Cardiac muscle cell (in vitro differentiated cells and primary cell): Measurements from ENCODE around the gene CRYBG2. TPM values are rescaled to one million over a fixed set of nuclear protein-coding genes. Genes with fewer than 3 reads are reported as not detected.

ENCODE experiments used
- DNase-seq, 2 donors: peaks; one replicate each; pipeline versions ENCODE4 v3.0.0 to v3.0.0-alpha.2; 2010 to 2017; ENCODE audit warnings: low read depth in 1 of 2, low spot score in 1 of 2
- H3K27ac ChIP-seq: fragments of 200-600 bp; sonication (generic); 2 replicates; pipeline ENCODE4 v1.5.1; 2016
- H3K27me3 ChIP-seq: fragments of 200-600 bp; sonication (generic); 2 replicates; pipeline ENCODE4 v1.6.0; 2016; ENCODE audit warnings: control low read depth
- H3K36me3 ChIP-seq: fragments of 200-600 bp; sonication (generic); 2 replicates; pipeline ENCODE4 v1.5.1; 2016; ENCODE audit warnings: control low read depth
- H3K4me1 ChIP-seq: fragments of 200-600 bp; sonication (generic); 2 replicates; pipeline ENCODE4 v1.8.1; 2017; ENCODE audit warnings: low read depth, mild to moderate bottlenecking, mixed run types
- H3K4me3 ChIP-seq: fragments of 200-600 bp; sonication (generic); 2 replicates; pipeline ENCODE4 v1.5.1; 2016; ENCODE audit warnings: mild to moderate bottlenecking
- H3K9me3 ChIP-seq: fragments of 200-600 bp; sonication (generic); 2 replicates; pipeline ENCODE4 v1.5.1; 2017; ENCODE audit warnings: low read depth, mild to moderate bottlenecking, control low read depth
- polyA plus RNA-seq: library from polyadenylated mRNA; unstranded; fragments of >200 nt; fragmentation: Nextera tagmentation; extraction: Ambion mirVana; gene quantifications from 2 replicates; pipeline ENCODE4 v1.2.1, GENCODE V29; 2016
- total RNA-seq: library from RNA; depleted of rRNA; stranded (reverse); fragments of >200 nt; gene quantifications from 2 replicates; pipeline ENCODE4 v1.2.3, GENCODE V29; 2016
- TF ChIP-seq, protein P1 (sequence below): IDR thresholded peaks from 2 replicates; pipeline ENCODE4 v1.5.1; 2012; ENCODE audit warnings: low read depth, mild to moderate bottlenecking, low read length

The CRYBG2 gene
- total and polyA plus RNA-seq, 2 experiments from 2014 or later: 0.06 to 1.7 TPM

DNA sequence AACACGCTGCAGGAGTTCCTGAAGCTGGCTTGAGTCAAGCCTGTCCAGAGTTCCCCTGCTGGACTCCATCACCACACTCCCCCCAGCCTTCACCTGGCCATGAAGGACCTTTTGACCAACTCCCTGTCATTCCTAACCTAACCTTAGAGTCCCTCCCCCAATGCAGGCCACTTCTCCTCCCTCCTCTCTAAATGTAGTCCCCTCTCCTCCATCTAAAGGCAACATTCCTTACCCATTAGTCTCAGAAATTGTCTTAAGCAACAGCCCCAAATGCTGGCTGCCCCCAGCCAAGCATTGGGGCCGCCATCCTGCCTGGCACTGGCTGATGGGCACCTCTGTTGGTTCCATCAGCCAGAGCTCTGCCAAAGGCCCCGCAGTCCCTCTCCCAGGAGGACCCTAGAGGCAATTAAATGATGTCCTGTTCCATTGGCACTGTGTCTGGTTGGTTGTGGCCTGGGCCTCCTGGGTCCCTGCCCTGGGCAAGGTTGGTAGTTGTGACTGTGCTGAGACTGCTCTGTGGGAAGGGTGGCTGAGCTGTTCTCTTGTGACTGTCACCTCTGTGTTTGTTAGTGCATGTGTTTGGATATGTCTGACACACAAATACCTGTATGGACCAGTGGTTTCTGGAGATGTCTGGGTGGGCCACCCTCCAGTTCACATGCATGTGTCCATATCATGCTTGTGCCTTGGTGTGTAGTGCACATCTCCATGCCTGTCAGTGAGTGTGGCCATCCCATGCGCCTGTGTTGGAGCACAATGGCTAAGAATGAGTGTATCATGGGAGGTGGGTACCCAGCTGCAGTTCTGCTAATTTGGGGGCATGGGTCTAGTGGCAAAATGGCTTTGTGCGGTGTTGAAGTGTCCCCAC lies 72.6 kb downstream of the CRYBG2 start:
- H3K27ac ChIP-seq: peak overlapping the region; percentile 63
- H3K36me3 ChIP-seq: peaks cover 16% of the 10 kb centered on the region
- H3K9me3 ChIP-seq: no peaks in the 10 kb centered on the region
- H3K4me1 ChIP-seq: peaks cover 7% of the 10 kb centered on the region
- no peaks in the 10 kb centered on the region for H3K27me3 ChIP-seq
- no peak overlapping the region for H3K4me3 ChIP-seq
- TF ChIP-seq, protein P1, sequence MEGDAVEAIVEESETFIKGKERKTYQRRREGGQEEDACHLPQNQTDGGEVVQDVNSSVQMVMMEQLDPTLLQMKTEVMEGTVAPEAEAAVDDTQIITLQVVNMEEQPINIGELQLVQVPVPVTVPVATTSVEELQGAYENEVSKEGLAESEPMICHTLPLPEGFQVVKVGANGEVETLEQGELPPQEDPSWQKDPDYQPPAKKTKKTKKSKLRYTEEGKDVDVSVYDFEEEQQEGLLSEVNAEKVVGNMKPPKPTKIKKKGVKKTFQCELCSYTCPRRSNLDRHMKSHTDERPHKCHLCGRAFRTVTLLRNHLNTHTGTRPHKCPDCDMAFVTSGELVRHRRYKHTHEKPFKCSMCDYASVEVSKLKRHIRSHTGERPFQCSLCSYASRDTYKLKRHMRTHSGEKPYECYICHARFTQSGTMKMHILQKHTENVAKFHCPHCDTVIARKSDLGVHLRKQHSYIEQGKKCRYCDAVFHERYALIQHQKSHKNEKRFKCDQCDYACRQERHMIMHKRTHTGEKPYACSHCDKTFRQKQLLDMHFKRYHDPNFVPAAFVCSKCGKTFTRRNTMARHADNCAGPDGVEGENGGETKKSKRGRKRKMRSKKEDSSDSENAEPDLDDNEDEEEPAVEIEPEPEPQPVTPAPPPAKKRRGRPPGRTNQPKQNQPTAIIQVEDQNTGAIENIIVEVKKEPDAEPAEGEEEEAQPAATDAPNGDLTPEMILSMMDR: no peak
- DNase-seq: no peak

DNA sequence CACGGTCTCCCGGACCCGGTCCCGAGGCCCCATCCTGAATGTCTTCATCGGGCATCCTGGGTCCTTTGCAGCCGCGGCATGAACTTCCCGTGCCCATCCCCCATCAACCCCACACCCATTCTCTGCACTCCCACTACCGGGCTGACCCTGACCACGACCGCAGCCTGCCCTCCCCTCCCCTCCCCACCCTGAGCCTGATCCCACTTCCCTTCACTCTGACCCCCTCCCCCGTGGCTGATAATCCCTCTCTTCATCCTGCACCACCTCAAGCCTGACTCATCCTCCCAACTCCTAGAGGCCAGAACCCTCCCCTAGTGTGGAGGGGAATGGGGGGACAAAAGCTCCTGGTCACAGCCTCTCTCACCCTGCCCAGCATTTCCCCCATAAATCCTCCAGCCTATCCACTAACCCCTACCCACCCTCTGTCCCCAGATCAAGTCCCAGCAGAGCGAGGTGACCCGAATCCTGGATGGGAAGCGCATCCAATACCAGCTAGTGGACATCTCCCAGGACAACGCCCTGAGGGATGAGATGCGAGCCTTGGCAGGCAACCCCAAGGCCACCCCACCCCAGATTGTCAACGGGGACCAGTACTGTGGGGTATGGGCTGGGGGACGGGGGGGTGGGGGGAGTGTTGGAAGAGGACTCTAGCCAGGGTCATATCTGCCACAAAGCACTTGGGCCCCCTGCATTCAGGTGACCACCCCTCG lies 73.4 kb downstream of the CRYBG2 start:
- DNase-seq: no peak
- H3K27me3 ChIP-seq: no peaks in the 10 kb centered on the region
- no peaks in the 10 kb centered on the region for H3K9me3 ChIP-seq
- H3K4me3 ChIP-seq: peak overlapping the region; percentile 84
- H3K27ac ChIP-seq: no peak overlapping the region
- H3K36me3 ChIP-seq: peaks cover 17% of the 10 kb centered on the region
- TF ChIP-seq, protein P1: no peak
- H3K4me1 ChIP-seq: peaks cover 13% of the 10 kb centered on the region

DNA sequence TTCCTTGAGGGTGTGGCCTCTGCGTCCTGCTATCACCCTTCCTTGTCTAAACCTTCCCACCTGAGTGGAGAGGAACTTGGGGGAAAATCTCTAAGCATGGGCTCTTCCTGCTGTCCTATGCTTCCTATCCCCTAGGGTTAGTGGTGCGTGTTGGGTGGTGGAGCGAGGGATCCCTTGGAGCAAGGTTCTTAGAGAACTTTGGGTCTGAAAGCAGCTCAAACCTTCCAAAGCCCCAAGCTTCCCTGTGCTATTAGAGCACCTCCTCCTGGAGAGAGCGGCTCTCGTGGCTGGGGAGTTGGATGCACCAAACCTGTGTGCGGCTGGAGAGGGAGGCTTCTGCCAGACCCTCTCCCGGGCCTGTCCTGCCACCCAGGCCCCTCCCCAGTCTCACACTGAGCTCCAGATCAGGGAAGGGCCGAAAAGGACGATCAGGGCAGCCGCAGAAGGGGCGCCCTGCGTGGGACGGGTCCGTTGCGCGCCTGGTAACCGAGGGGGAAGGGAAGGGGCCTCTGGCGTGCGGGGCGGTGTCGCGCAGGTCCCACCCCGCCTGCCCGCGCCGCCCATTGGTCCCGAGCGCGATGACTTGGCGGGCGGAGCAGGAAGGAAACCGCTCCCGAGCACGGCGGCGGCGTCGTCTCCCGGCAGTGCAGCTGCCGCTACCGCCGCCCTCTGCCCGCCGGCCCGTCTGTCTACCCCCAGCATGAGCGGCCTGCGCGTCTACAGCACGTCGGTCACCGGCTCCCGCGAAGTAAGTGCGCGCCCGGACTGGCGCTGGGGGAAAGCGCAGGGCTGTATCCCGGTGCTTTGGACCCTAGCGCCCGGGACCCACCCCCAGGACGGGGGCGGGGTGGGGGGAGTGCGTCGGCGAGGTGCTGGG lies 74.2 kb downstream of the CRYBG2 start, which contains the start of gene SH3BGRL3:
TSS of gene SH3BGRL3 (plus strand) at position 631 of the 877 bp plus-strand sequence. CDS start at position 701, 70 bp downstream.
- peak; percentile 87 to 92 for DNase-seq
- Histone ChIP-seq H3K36me3 (peaks cover 17% of the 10 kb centered on the region), H3K27ac (peak within 1 kb of the TSS; percentile 49), H3K4me1 (peaks cover 13% of the 10 kb centered on the region), H3K27me3 (no peaks in the 10 kb centered on the region), H3K4me3 (peak within 1 kb of the TSS; percentile 84), H3K9me3 (no peaks in the 10 kb centered on the region)
- TF ChIP-seq, protein P1: peak; percentile 67

DNA sequence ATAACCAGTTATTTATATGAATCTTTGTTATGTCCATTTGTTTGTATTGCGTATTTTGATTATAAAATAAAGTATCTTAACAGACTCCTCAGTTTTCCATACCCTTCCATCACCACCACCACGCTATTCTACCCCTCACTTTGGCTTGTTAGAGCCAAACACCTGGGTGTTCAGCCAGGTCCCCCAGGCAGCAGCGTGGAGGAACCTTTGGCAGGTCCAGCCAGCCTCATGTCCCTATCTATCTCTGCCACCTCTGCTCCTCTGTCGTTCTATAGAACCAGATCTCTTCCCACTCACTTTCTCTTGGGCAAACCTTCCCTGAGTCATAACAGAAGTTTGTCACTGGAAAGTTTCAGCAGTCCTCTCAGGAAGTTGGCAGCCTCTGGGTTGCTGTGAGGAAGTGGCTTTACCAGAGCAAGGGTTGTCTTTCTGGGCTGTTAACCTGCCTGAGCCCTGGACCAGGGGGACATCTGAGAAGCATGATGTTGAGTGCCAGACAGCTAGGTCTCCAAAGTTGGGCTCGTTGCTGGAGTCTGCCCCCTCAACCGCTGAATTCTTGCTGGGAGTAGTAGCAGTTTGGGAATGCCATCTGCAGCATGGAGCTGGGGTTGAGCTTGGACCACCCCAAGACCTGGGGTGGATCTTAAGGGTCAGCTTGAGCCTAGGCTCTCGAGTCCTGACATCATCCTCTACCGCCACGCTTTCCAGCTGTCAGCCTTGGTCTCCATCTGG lies 75.0 kb downstream of the CRYBG2 start:
- TF ChIP-seq, protein P1: no peak
- H3K9me3 ChIP-seq: no peaks in the 10 kb centered on the region
- H3K36me3 ChIP-seq: peaks cover 17% of the 10 kb centered on the region
- H3K27ac ChIP-seq: peak overlapping the region; percentile 49
- peak overlapping the region; percentile 84 for H3K4me3 ChIP-seq
- peaks cover 13% of the 10 kb centered on the region for H3K4me1 ChIP-seq
- H3K27me3 ChIP-seq: no peaks in the 10 kb centered on the region
- DNase-seq: peak in 1 of 2 donors; percentile 39
